Measurements from ENCODE around the gene AFG1L. TPM values are rescaled to one million over a fixed set of nuclear protein-coding genes. Genes with fewer than 3 reads are reported as not detected.
"Not testable (repeated sequence)": the region's sequence is repeated elsewhere in the genome, so short reads cannot be mapped to it uniquely, and the experiment has no call there.

Gene AFG1L
- total RNA-seq, 1 experiment from 2014 or later: 8.2 TPM

DNA sequence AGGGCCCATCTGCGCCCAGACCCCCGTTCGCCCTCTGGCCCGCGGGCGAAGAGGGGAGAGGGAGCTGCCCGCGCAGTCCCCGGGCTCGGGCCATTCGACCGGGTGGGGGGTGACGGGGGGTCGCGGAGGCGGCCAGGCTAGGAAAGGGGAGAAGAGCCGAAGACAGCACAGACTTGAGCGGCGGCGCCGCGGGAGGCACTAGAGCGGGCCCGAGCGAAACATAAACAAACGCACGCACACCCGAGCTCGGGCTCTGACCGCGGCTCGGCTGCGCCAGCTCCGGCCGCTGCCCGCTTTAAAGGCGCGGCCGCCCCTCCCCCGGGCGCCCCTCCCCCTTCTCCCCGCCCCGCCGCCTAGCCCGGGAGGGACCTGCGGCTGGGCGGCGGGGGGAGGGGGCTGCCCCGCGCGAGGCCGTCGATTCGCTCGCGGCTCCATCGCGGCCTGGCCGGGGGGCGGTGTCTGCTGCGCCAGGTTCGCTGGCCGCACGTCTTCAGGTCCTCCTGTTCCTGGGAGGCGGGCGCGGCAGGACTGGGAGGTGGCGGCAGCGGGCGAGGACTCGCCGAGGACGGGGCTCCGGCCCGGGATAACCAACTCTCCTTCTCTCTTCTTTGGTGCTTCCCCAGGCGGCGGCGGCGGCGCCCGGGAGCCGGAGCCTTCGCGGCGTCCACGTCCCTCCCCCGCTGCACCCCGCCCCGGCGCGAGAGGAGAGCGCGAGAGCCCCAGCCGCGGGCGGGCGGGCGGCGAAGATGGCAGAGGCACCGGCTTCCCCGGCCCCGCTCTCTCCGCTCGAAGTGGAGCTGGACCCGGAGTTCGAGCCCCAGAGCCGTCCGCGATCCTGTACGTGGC lies 265.8 kb downstream of the AFG1L start, which contains the start of gene FOXO3:
TSS of gene FOXO3 (plus strand) at position 455 of the 846 bp plus-strand sequence. CDS start at position 747, 292 bp downstream.
- H3K4me1 Mint-ChIP-seq (ENCODE audit: insufficient read depth, unreplicated experiment): peaks cover 33% of the 10 kb centered on the region
- H3K36me3 Mint-ChIP-seq (ENCODE audit: insufficient read depth, unreplicated experiment): peaks cover 41% of the 10 kb centered on the region
- TF ChIP-seq, protein P1, sequence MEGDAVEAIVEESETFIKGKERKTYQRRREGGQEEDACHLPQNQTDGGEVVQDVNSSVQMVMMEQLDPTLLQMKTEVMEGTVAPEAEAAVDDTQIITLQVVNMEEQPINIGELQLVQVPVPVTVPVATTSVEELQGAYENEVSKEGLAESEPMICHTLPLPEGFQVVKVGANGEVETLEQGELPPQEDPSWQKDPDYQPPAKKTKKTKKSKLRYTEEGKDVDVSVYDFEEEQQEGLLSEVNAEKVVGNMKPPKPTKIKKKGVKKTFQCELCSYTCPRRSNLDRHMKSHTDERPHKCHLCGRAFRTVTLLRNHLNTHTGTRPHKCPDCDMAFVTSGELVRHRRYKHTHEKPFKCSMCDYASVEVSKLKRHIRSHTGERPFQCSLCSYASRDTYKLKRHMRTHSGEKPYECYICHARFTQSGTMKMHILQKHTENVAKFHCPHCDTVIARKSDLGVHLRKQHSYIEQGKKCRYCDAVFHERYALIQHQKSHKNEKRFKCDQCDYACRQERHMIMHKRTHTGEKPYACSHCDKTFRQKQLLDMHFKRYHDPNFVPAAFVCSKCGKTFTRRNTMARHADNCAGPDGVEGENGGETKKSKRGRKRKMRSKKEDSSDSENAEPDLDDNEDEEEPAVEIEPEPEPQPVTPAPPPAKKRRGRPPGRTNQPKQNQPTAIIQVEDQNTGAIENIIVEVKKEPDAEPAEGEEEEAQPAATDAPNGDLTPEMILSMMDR (IDR thresholded peaks at IDR 0.05; ENCODE audit: unreplicated experiment): no peak
- ChIA-PET CTCF (interaction anchor here (0.7 to 1.7 kb wide), 5 partner anchors 175 to 514 kb away, joined by 3 to 5 read pairs (median 4); no protein-coding TSS in a partner anchor), POLR2A (interaction anchor here (0.6 to 8.5 kb wide), 45 partner anchors 10 to 1619 kb away, joined by 3 to 164 read pairs (median 5); partner anchors contain the start of genes ARMC2, CEP57L1, SESN1 and SNX3)
- H3K9me3 Mint-ChIP-seq (ENCODE audit: unreplicated experiment): no peaks in the 10 kb centered on the region
- DNase-seq (ENCODE audit: unreplicated experiment): peak; percentile 89
- H3K4me3 Mint-ChIP-seq (ENCODE audit: unreplicated experiment): peak within 1 kb of the TSS; percentile 90
- no TSS peak for BruUV-seq (replicated peaks)
- H3K27ac Mint-ChIP-seq (ENCODE audit: low read depth, unreplicated experiment): peak within 1 kb of the TSS; percentile 83
- intact Hi-C loops (cut with micrococcal nuclease): loop anchor here (5.0 kb wide), 1 partner anchor 177 kb away; no protein-coding TSS in a partner anchor
- H3K27me3 Mint-ChIP-seq (ENCODE audit: insufficient read depth, unreplicated experiment): no peaks in the 10 kb centered on the region

DNA sequence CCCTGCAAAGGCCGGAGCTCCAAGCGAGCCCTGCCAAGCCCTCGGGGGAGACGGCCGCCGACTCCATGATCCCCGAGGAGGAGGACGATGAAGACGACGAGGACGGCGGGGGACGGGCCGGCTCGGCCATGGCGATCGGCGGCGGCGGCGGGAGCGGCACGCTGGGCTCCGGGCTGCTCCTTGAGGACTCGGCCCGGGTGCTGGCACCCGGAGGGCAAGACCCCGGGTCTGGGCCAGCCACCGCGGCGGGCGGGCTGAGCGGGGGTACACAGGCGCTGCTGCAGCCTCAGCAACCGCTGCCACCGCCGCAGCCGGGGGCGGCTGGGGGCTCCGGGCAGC lies 266.4 kb downstream of the AFG1L start:
- CTCF ChIA-PET: interaction anchor here (1.1 to 1.7 kb wide), 4 partner anchors 16 to 332 kb away, joined by 3 to 5 read pairs (median 3); no protein-coding TSS in a partner anchor
- POLR2A ChIA-PET: interaction anchor here (1.0 to 8.5 kb wide), 13 partner anchors 17 to 822 kb away, joined by 4 to 164 read pairs (median 10); partner anchors contain the start of genes CEP57L1 and SESN1
- not testable (repeated sequence) for BruUV-seq (replicated peaks); H3K9me3 Mint-ChIP-seq (ENCODE audit: unreplicated experiment); DNase-seq (ENCODE audit: unreplicated experiment); H3K27me3 Mint-ChIP-seq (ENCODE audit: insufficient read depth, unreplicated experiment)
- peak overlapping the region; percentile 90 for H3K4me3 Mint-ChIP-seq (ENCODE audit: unreplicated experiment)
- peaks cover 47% of the 10 kb centered on the region for H3K36me3 Mint-ChIP-seq (ENCODE audit: insufficient read depth, unreplicated experiment)
- H3K4me1 Mint-ChIP-seq (ENCODE audit: insufficient read depth, unreplicated experiment): peaks cover 35% of the 10 kb centered on the region
- intact Hi-C loops (cut with micrococcal nuclease): loop anchor here (5.0 kb wide), 1 partner anchor 176 kb away; no protein-coding TSS in a partner anchor
- H3K27ac Mint-ChIP-seq (ENCODE audit: low read depth, unreplicated experiment): peak overlapping the region; percentile 83

DNA sequence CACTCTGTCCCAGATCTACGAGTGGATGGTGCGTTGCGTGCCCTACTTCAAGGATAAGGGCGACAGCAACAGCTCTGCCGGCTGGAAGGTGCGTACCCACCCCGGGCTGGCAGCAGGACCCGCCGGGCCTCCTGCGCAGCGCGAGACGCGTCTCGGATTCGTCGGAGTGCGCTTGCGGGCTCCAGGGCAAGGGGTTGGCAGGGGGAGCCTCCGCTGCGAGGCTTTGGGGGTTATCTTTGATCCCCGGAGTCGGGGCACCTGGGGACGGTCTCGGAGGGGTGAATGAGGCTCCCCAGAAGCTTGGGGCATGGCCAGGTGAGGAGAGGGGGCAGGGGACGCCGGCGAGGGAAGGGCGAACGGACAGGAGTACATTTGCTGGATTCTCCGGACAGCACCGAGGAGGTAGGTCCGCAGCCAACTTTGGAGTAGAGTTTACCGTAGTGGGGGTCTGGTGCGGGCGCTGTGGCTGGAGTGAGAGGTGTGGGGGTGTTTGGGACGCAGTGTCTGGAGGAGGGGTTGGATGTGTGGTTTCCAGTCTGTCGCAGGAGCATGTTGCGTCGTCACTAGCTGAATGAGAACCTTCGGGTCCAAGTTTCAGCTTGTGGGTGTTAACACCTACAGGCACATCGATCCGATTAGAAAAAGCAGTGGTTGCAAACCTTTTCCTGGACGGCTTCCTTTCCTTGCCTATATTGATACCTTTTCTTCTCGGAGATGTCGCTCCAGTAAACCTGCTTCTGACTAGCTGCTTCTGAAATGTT lies 267.1 kb downstream of the AFG1L start:
- Mint-ChIP-seq H3K27me3 (ENCODE audit: insufficient read depth, unreplicated experiment) (no peaks in the 10 kb centered on the region), H3K36me3 (ENCODE audit: insufficient read depth, unreplicated experiment) (peaks cover 53% of the 10 kb centered on the region), H3K27ac (ENCODE audit: low read depth, unreplicated experiment) (peak overlapping the region; percentile 83), H3K4me1 (ENCODE audit: insufficient read depth, unreplicated experiment) (peaks cover 28% of the 10 kb centered on the region), H3K4me3 (ENCODE audit: unreplicated experiment) (peak overlapping the region; percentile 90), H3K9me3 (ENCODE audit: unreplicated experiment) (no peaks in the 10 kb centered on the region)
- TF ChIP-seq, protein P1 (IDR thresholded peaks at IDR 0.05; ENCODE audit: unreplicated experiment): no peak
- DNase-seq (ENCODE audit: unreplicated experiment): peak; percentile 40
- intact Hi-C loops (cut with micrococcal nuclease): loop anchor here (1.0 to 5.0 kb wide), 6 partner anchors 89 to 447 kb away; no protein-coding TSS in a partner anchor
- CTCF ChIA-PET: interaction anchor here (0.9 to 1.7 kb wide), 10 partner anchors 16 to 511 kb away, joined by 3 to 5 read pairs (median 3); partner anchors contain the start of gene ARMC2
- TSS peak; percentile 79 for BruUV-seq (replicated peaks)
- POLR2A ChIA-PET: interaction anchor here (0.6 to 8.5 kb wide), 28 partner anchors 14 to 604 kb away, joined by 3 to 164 read pairs (median 6); partner anchors contain the start of genes ARMC2, CEP57L1, SEC63 and SESN1

DNA sequence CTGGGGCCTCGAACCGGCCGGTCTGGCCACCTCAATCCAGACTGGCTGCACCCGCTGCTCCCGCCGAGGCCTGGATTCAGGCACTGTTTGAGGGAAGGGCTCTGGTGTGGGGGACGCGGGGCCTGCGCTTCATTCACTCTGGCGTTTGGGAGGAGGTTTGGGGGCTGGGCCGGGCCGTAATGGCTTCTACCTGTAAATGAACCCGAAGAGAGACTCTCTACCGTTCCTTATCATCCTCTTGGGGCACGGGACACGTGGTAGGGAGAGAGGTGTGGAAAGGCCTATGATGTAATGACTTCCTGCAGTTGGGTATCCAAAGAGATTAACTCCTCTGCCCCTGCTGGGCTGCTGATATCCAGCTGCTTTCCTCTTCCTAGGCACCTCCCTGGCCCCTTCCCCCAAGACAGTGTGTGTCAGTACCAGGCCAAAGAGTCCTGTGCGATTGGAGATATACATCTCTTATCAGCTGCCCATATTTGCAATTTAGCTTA lies 267.7 kb downstream of the AFG1L start:
- Mint-ChIP-seq H3K4me3 (ENCODE audit: unreplicated experiment) (peak overlapping the region; percentile 90), H3K27me3 (ENCODE audit: insufficient read depth, unreplicated experiment) (no peaks in the 10 kb centered on the region), H3K4me1 (ENCODE audit: insufficient read depth, unreplicated experiment) (peaks cover 23% of the 10 kb centered on the region), H3K27ac (ENCODE audit: low read depth, unreplicated experiment) (peak overlapping the region; percentile 83), H3K36me3 (ENCODE audit: insufficient read depth, unreplicated experiment) (peaks cover 59% of the 10 kb centered on the region), H3K9me3 (ENCODE audit: unreplicated experiment) (no peaks in the 10 kb centered on the region)
- peak; percentile 91 for DNase-seq (ENCODE audit: unreplicated experiment)
- TF ChIP-seq, protein P1 (IDR thresholded peaks at IDR 0.05; ENCODE audit: unreplicated experiment): no peak
- POLR2A ChIA-PET: interaction anchor here (0.6 to 8.5 kb wide), 28 partner anchors 14 to 605 kb away, joined by 3 to 164 read pairs (median 6); partner anchors contain the start of genes ARMC2, SEC63 and SESN1
- BruUV-seq (replicated peaks): no TSS peak
- intact Hi-C loops (cut with micrococcal nuclease): loop anchor here (1.0 to 5.0 kb wide), 6 partner anchors 88 to 446 kb away; no protein-coding TSS in a partner anchor
- CTCF ChIA-PET: interaction anchor here (0.7 to 1.7 kb wide), 10 partner anchors 15 to 510 kb away, joined by 3 to 5 read pairs (median 3); partner anchors contain the start of gene ARMC2

All from MCF 10A (cell line).